ENCODE results near the gene KRT82.

The KRT82 gene

GRCh38 chr12:52399756-52400155 is 6.4 kb downstream of the KRT82 start:
- H3K27ac ChIP-seq, result no peak overlapping the region
- no peak for DNase-seq (ENCODE audit: low spot score)
- ChIA-PET POLR2A (ENCODE audit: low non-redundant PET) (no interaction called here), CTCF (interaction anchor here (0.6 kb wide), 1 partner anchor 544 kb away, joined by 4 read pairs; no protein-coding TSS in a partner anchor)
- TF ChIP-seq CTCF (conservative IDR thresholded peaks at IDR 0.05; ENCODE audit: low read depth), result no peak

GRCh38 chr12:52398176-52398575 is 8.0 kb downstream of the KRT82 start:
- no peak for DNase-seq (ENCODE audit: low spot score)
- no peak overlapping the region for H3K27ac ChIP-seq
- TF ChIP-seq CTCF (conservative IDR thresholded peaks at IDR 0.05; ENCODE audit: low read depth), result no peak
- POLR2A ChIA-PET (ENCODE audit: low non-redundant PET), result no interaction called here
- CTCF ChIA-PET, result interaction anchor here (0.6 kb wide), 1 partner anchor 1042 kb away, joined by 3 read pairs; no protein-coding TSS in a partner anchor

GRCh38 chr12:52396656-52397055 is 9.5 kb downstream of the KRT82 start:
- ChIA-PET POLR2A (ENCODE audit: low non-redundant PET) (no interaction called here), CTCF (interaction anchor here (0.7 to 1.2 kb wide), 3 partner anchors 24 to 133 kb away, joined by 4 read pairs; no protein-coding TSS in a partner anchor)
- TF ChIP-seq CTCF (conservative IDR thresholded peaks at IDR 0.05; ENCODE audit: low read depth), result no peak
- H3K27ac ChIP-seq, result peak overlapping the region; percentile 66
- DNase-seq (ENCODE audit: low spot score), result no peak

GRCh38 chr12:52395761-52396434 is 10.2 kb downstream of the KRT82 start:
- POLR2A ChIA-PET (ENCODE audit: low non-redundant PET), result no interaction called here
- peak; percentile 55 for DNase-seq (ENCODE audit: low spot score)
- peak overlapping the region; percentile 66 for H3K27ac ChIP-seq
- CTCF ChIA-PET, result interaction anchor here (0.5 to 1.5 kb wide), 9 partner anchors 23 to 484 kb away, joined by 3 to 5 read pairs (median 3); partner anchors contain the start of gene KRT75
- TF ChIP-seq CTCF (conservative IDR thresholded peaks at IDR 0.05; ENCODE audit: low read depth), result no peak

GRCh38 chr12:52394836-52395405 is 11.2 kb downstream of the KRT82 start:
- ChIA-PET CTCF (interaction anchor here (0.6 to 1.5 kb wide), 4 partner anchors 99 to 485 kb away, joined by 3 to 5 read pairs (median 3); no protein-coding TSS in a partner anchor), POLR2A (ENCODE audit: low non-redundant PET) (no interaction called here)
- no peak for DNase-seq (ENCODE audit: low spot score)
- no peak overlapping the region; the same call in 1 of the 2 replicates for H3K27ac ChIP-seq
- no peak for TF ChIP-seq CTCF (conservative IDR thresholded peaks at IDR 0.05; ENCODE audit: low read depth)

- H3K27ac ChIP-seq, result peak overlapping the region; percentile 66
- POLR2A ChIA-PET (ENCODE audit: low non-redundant PET), result no interaction called here
- no peak for DNase-seq (ENCODE audit: low spot score)
- TF ChIP-seq CTCF (conservative IDR thresholded peaks at IDR 0.05; ENCODE audit: low read depth), result no peak
- CTCF ChIA-PET, result no interaction called here
Measured at GRCh38 chr12:52392465-52393007, 13.6 kb downstream of the KRT82 start.
